Measurements from ENCODE around the gene GABRG3. TPM values are rescaled to one million over a fixed set of nuclear protein-coding genes. Genes with fewer than 3 reads are reported as not detected.

The GABRG3 gene
- total RNA-seq = 0.43 and 1.0 TPM in 2 replicates
- polyA plus RNA-seq = 0.15 and 0.83 TPM in 2 replicates

DNA sequence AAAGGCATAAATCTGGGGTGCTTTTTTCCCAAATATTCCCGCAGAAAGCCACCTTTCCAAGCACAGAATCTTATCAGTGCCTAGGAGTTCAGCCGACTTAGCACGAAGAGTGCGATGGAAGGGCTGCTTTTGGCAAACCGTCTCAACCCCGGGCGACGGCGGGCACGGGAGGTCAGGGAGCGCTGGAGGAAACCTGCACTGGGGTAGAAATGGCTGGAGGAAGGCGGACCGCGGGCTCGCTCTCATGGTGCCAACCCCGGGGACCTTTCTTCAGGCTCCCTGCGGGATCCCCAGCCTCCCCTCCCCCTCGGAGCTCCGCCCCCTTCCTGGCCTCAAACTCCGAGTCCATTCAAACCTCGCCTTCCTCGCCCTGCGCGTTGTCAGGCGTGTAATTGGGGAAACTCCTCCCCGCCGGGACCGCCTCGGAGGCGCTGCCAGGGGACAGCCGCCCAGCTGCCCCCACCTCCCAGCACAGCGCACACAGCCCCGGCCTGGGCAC lies at the start of gene GABRG3:
GABRG3 (plus strand) TSS at position 470 of the 499 bp plus-strand sequence.
- TF ChIP-seq, protein P1, sequence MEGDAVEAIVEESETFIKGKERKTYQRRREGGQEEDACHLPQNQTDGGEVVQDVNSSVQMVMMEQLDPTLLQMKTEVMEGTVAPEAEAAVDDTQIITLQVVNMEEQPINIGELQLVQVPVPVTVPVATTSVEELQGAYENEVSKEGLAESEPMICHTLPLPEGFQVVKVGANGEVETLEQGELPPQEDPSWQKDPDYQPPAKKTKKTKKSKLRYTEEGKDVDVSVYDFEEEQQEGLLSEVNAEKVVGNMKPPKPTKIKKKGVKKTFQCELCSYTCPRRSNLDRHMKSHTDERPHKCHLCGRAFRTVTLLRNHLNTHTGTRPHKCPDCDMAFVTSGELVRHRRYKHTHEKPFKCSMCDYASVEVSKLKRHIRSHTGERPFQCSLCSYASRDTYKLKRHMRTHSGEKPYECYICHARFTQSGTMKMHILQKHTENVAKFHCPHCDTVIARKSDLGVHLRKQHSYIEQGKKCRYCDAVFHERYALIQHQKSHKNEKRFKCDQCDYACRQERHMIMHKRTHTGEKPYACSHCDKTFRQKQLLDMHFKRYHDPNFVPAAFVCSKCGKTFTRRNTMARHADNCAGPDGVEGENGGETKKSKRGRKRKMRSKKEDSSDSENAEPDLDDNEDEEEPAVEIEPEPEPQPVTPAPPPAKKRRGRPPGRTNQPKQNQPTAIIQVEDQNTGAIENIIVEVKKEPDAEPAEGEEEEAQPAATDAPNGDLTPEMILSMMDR (IDR thresholded peaks at IDR 0.05; ENCODE audit: poor library complexity) = no peak
- peak; percentile 68 for TF ChIP-seq EZH2 (IDR thresholded peaks at IDR 0.05; ENCODE audit: borderline replicate concordance)
- Histone ChIP-seq H3K27me3 (peaks cover 62% of the 10 kb centered on the region), H3K4me1 (ENCODE audit: insufficient read depth) (no peaks in the 10 kb centered on the region), H4K20me1 (ENCODE audit: insufficient read depth, poor library complexity, severe bottlenecking) (no peaks in the 10 kb centered on the region), H3K36me3 (replicated peaks; ENCODE audit: insufficient read depth, low read depth) (no peaks in the 10 kb centered on the region), H3K27ac (no peak within 1 kb of the TSS), H3K4me3 (peak within 1 kb of the TSS; percentile 64), H3K9me3 (ENCODE audit: low read depth) (no peaks in the 10 kb centered on the region), H3K9me2 (replicated peaks; ENCODE audit: insufficient read depth) (no peaks in the 10 kb centered on the region), H3K79me2 (no peaks in the 10 kb centered on the region), H3K4me2 (peak within 1 kb of the TSS; percentile 92), H2AFZ (peak within 1 kb of the TSS; percentile 58)
- peak; percentile 44 for DNase-seq (ENCODE audit: low spot score)
- 1% methylated on average over 26 of the region's 33 CpGs for WGBS (ENCODE audit: low lambda C conversion rate, missing lambda C conversion rate)

DNA sequence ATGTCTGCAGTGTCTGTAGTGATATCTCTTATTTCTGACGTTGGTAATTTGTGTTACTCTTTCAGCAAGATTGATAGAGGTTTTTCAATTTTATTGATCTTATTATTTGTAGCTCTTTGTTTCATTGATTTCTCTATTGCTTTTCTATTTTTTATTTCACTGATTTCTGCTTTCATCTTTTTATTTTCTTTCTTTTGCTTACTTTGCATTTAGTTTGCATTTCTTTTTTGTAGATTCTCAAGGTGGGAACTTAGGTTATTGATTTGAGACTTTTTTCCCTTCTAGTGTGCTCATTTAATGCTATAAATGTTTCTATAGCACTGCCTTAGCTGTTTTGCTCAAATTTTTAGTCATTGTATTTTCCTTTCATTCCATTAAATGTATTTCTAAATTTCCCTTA lies 49.5 kb upstream of the GABRG3 start:
- Histone ChIP-seq H2AFZ (no peak overlapping the region), H3K36me3 (replicated peaks; ENCODE audit: insufficient read depth, low read depth) (no peaks in the 10 kb centered on the region), H3K4me1 (ENCODE audit: insufficient read depth) (no peaks in the 10 kb centered on the region), H3K9me2 (replicated peaks; ENCODE audit: insufficient read depth) (no peaks in the 10 kb centered on the region), H4K20me1 (ENCODE audit: insufficient read depth, poor library complexity, severe bottlenecking) (no peaks in the 10 kb centered on the region), H3K4me3 (no peak overlapping the region), H3K4me2 (no peak overlapping the region), H3K79me2 (no peaks in the 10 kb centered on the region), H3K9me3 (ENCODE audit: low read depth) (no peaks in the 10 kb centered on the region), H3K27me3 (no peaks in the 10 kb centered on the region), H3K27ac (no peak overlapping the region)
- no peak for TF ChIP-seq EZH2 (IDR thresholded peaks at IDR 0.05; ENCODE audit: borderline replicate concordance)
- no peak for TF ChIP-seq EZH2phosphoT487 (IDR thresholded peaks at IDR 0.05; ENCODE audit: low read depth, severe bottlenecking, unreplicated experiment)
- no peak for DNase-seq (ENCODE audit: low spot score)
- WGBS (ENCODE audit: low lambda C conversion rate, missing lambda C conversion rate) = 87% methylated on average over 1 of the region's 1 CpG

GRCh38 chr15:26926081-26926480 lies 44.9 kb upstream of the GABRG3 start:
- 84% methylated on average over 2 of the region's 2 CpGs for WGBS (ENCODE audit: low lambda C conversion rate, missing lambda C conversion rate)

DNA sequence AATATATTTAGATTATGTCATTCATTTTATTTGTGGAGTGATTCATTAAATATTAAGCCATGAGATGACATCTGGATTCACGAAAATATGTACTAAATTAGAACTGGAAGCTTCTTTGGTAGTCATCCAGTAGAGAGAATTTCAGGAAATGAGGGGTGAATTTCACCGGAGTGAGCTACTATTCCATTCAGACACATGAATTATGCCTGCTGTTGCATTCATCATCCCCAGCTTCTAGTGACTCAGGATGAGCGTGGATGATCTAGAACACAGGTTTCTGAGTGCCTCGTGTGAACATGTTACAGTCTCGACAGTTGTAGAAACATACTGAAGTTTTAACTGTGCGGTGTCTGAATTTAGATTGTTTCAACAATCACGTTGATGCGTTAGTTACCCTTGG lies 42.9 kb upstream of the GABRG3 start:
- Histone ChIP-seq H3K79me2 (no peaks in the 10 kb centered on the region), H3K4me3 (no peak overlapping the region), H3K4me2 (no peak overlapping the region), H3K27me3 (no peaks in the 10 kb centered on the region), H3K36me3 (replicated peaks; ENCODE audit: insufficient read depth, low read depth) (no peaks in the 10 kb centered on the region), H4K20me1 (ENCODE audit: insufficient read depth, poor library complexity, severe bottlenecking) (no peaks in the 10 kb centered on the region), H3K4me1 (ENCODE audit: insufficient read depth) (no peaks in the 10 kb centered on the region), H3K9me3 (ENCODE audit: low read depth) (no peaks in the 10 kb centered on the region), H2AFZ (no peak overlapping the region), H3K9me2 (replicated peaks; ENCODE audit: insufficient read depth) (no peaks in the 10 kb centered on the region), H3K27ac (no peak overlapping the region)
- no peak for DNase-seq (ENCODE audit: low spot score)
- 80% methylated on average over 8 of the region's 8 CpGs for whole genome bisulfite sequencing (ENCODE audit: low lambda C conversion rate, missing lambda C conversion rate)
- no peak for TF ChIP-seq EZH2phosphoT487 (IDR thresholded peaks at IDR 0.05; ENCODE audit: low read depth, severe bottlenecking, unreplicated experiment)
- TF ChIP-seq EZH2 (IDR thresholded peaks at IDR 0.05; ENCODE audit: borderline replicate concordance) = no peak
- TF ChIP-seq, protein P1 (IDR thresholded peaks at IDR 0.05; ENCODE audit: poor library complexity) = no peak

More at GRCh38 chr15:26926081-26926480, 44.9 kb upstream of the GABRG3 start:
- Histone ChIP-seq H3K9me2 (replicated peaks; ENCODE audit: insufficient read depth) (no peaks in the 10 kb centered on the region), H3K4me3 (no peak overlapping the region), H3K36me3 (replicated peaks; ENCODE audit: insufficient read depth, low read depth) (no peaks in the 10 kb centered on the region), H3K9me3 (ENCODE audit: low read depth) (no peaks in the 10 kb centered on the region), H4K20me1 (ENCODE audit: insufficient read depth, poor library complexity, severe bottlenecking) (no peaks in the 10 kb centered on the region), H3K27ac (no peak overlapping the region), H3K27me3 (no peaks in the 10 kb centered on the region), H3K4me2 (no peak overlapping the region), H3K4me1 (ENCODE audit: insufficient read depth) (no peaks in the 10 kb centered on the region), H2AFZ (no peak overlapping the region), H3K79me2 (no peaks in the 10 kb centered on the region)
- TF ChIP-seq, protein P1 (IDR thresholded peaks at IDR 0.05; ENCODE audit: poor library complexity) = no peak
- no peak for TF ChIP-seq EZH2 (IDR thresholded peaks at IDR 0.05; ENCODE audit: borderline replicate concordance)
- TF ChIP-seq EZH2phosphoT487 (IDR thresholded peaks at IDR 0.05; ENCODE audit: low read depth, severe bottlenecking, unreplicated experiment) = no peak
- DNase-seq (ENCODE audit: low spot score) = no peak
